OCI-LY1 (cell line): ENCODE measurements around the gene RPP40.

Experiments used
- H2AFZ ChIP-seq: fragments of 200-600 bp; sonication (generic), shearing (Covaris generic); 2 replicates; pipeline ENCODE4 v1.6.0; 2014; ENCODE audit warnings: antibody characterized with exemption, mild to moderate bottlenecking, low read length
- H3F3A ChIP-seq: fragments of 200-600 bp; sonication (generic), shearing (Covaris generic); 2 replicates; pipeline ENCODE4 v1.6.0; 2014; ENCODE audit warnings: mild to moderate bottlenecking, antibody characterized with exemption, low read length, moderate library complexity; ENCODE audit not compliant: insufficient read depth
- H3K27ac ChIP-seq: fragments of 200-600 bp; sonication (generic); 2 replicates; pipeline ENCODE4 v1.5.1; 2014; ENCODE audit warnings: low read length, mixed run types, mild to moderate bottlenecking, low read depth; ENCODE audit not compliant: poor library complexity, severe bottlenecking
- H3K27me3 ChIP-seq: fragments of 200-600 bp; sonication (generic); 2 replicates; pipeline ENCODE4 v1.6.0; 2014; ENCODE audit warnings: antibody characterized with exemption, mild to moderate bottlenecking, low read length, moderate library complexity; ENCODE audit not compliant: insufficient read depth
- H3K36me3 ChIP-seq: fragments of 200-600 bp; sonication (generic); 2 replicates; pipeline ENCODE4 v1.6.1; 2014; ENCODE audit warnings: mild to moderate bottlenecking, antibody characterized with exemption, low read length, moderate library complexity, mixed read lengths; ENCODE audit not compliant: insufficient read depth
- H3K4me1 ChIP-seq: fragments of 200-600 bp; sonication (generic); 2 replicates; pipeline ENCODE4 v1.5.1; 2014; ENCODE audit warnings: mild to moderate bottlenecking, low read length, moderate library complexity; ENCODE audit not compliant: insufficient read depth, severe bottlenecking
- H3K4me2 ChIP-seq: fragments of 200-600 bp; sonication (generic), shearing (Covaris generic); 2 replicates; pipeline ENCODE4 v1.6.1; 2014; ENCODE audit warnings: low read length
- H3K4me3 ChIP-seq: fragments of 200-600 bp; sonication (generic); 2 replicates; pipeline ENCODE4 v1.5.1; 2014; ENCODE audit warnings: low read length, low read depth, mild to moderate bottlenecking, mixed read lengths; ENCODE audit not compliant: poor library complexity, severe bottlenecking
- H3K79me2 ChIP-seq: fragments of 200-600 bp; shearing (Covaris generic); 2 replicates; pipeline ENCODE4 v1.6.1; 2016; ENCODE audit warnings: mixed run types, low read length, mixed read lengths; ENCODE audit not compliant: insufficient read depth
- H3K9ac ChIP-seq: fragments of 200-600 bp; sonication (generic), shearing (Covaris generic); 2 replicates; pipeline ENCODE4 v1.6.1; 2014; ENCODE audit warnings: mild to moderate bottlenecking, low read length, mixed read lengths
- H3K9me2 ChIP-seq: fragments of 200-600 bp; sonication (generic), shearing (Covaris generic); 2 replicates; pipeline ENCODE4 v1.6.1; 2014; ENCODE audit warnings: low read depth, mild to moderate bottlenecking, low read length, mixed read lengths
- H3K9me3 ChIP-seq: fragments of 200-600 bp; shearing (Covaris generic); 2 replicates; pipeline ENCODE4 v1.6.1; 2014; ENCODE audit warnings: low read length, mixed read lengths
- H4K20me1 ChIP-seq: fragments of 200-600 bp; sonication (generic), shearing (Covaris generic); 2 replicates; pipeline ENCODE4 v1.6.0; 2016; ENCODE audit warnings: mild to moderate bottlenecking, low read length; ENCODE audit not compliant: insufficient read depth
- CTCF ChIP-seq: fragments of 200-600 bp; sonication (generic), shearing (Covaris generic); IDR thresholded peaks from 2 replicates; pipeline ENCODE4 v1.5.1; 2017; ENCODE audit warnings: mild to moderate bottlenecking, antibody characterized with exemption, low read length, moderate library complexity, mixed read lengths
- EZH2 ChIP-seq: fragments of 200-600 bp; sonication (generic), shearing (Covaris generic); IDR thresholded peaks from 2 replicates; pipeline ENCODE4 v1.8.0; 2017; ENCODE audit warnings: borderline replicate concordance, mixed run types, mild to moderate bottlenecking, antibody characterized with exemption, low read length, moderate library complexity, mixed read lengths

The RPP40 gene

GRCh38 chr6:5003604-5004372 lies at the start of gene RPP40:
TSS of gene RPP40 (minus strand) at chr6:5004037. CDS start at chr6:5004002, 35 bp downstream.
- H3K27ac ChIP-seq: peak within 1 kb of the TSS; percentile 44
- H2AFZ ChIP-seq: peak within 1 kb of the TSS; percentile 98

GRCh38 chr6:5053038-5053437 lies 49.2 kb upstream of the RPP40 start:
- H2AFZ ChIP-seq: no peak overlapping the region
- H3K9me3 ChIP-seq: peaks cover 4% of the 10 kb centered on the region
- no peak overlapping the region for H3K4me2 ChIP-seq
- TF ChIP-seq CTCF (no peak), EZH2 (no peak)
- H3K36me3 ChIP-seq: no peaks in the 10 kb centered on the region
- no peaks in the 10 kb centered on the region for H3K79me2 ChIP-seq
- H3K9me2 ChIP-seq: no peaks in the 10 kb centered on the region
- H3K27ac ChIP-seq: no peak overlapping the region
- no peaks in the 10 kb centered on the region for H4K20me1 ChIP-seq
- no peak overlapping the region for H3K4me3 ChIP-seq
- no peaks in the 10 kb centered on the region for H3K4me1 ChIP-seq
- H3F3A ChIP-seq: no peaks in the 10 kb centered on the region
- H3K27me3 ChIP-seq: 0 out of 2 replicates have a peak, but pooled peaks cover 4% of the 10 kb centered on the region
- H3K9ac ChIP-seq: no peak overlapping the region

More at GRCh38 chr6:5003604-5004372, at the start of gene RPP40:
- Histone ChIP-seq H3K4me3 (peak within 1 kb of the TSS; percentile 79), H3K36me3 (peaks cover 13% of the 10 kb centered on the region), H3K9ac (peak within 1 kb of the TSS; percentile 89), H3K9me2 (no peaks in the 10 kb centered on the region), H3K79me2 (no peaks in the 10 kb centered on the region), H3K9me3 (no peaks in the 10 kb centered on the region), H3K4me2 (peak within 1 kb of the TSS; percentile 97), H3F3A (no peaks in the 10 kb centered on the region), H3K4me1 (peaks cover 14% of the 10 kb centered on the region), H3K27me3 (no peaks in the 10 kb centered on the region), H4K20me1 (no peaks in the 10 kb centered on the region)
- TF ChIP-seq EZH2: no peak
- TF ChIP-seq CTCF: peak; percentile 72

- Histone ChIP-seq H3K4me1 (no peaks in the 10 kb centered on the region), H3K9me2 (no peaks in the 10 kb centered on the region), H3K36me3 (no peaks in the 10 kb centered on the region), H3K4me2 (no peak overlapping the region), H3K27ac (no peak overlapping the region), H3K9me3 (peaks cover 4% of the 10 kb centered on the region), H4K20me1 (no peaks in the 10 kb centered on the region), H3K4me3 (no peak overlapping the region), H3K27me3 (0 out of 2 replicates have a peak, but pooled peaks cover 4% of the 10 kb centered on the region), H3K9ac (no peak overlapping the region), H3F3A (no peaks in the 10 kb centered on the region), H3K79me2 (no peaks in the 10 kb centered on the region), H2AFZ (no peak overlapping the region)
- TF ChIP-seq CTCF: no peak
- TF ChIP-seq EZH2: no peak
Measured at GRCh38 chr6:5051394-5051793, 47.6 kb upstream of the RPP40 start.
